Gastroesophageal sphincter (tissue), 4 donors: ENCODE data around the gene COL5A1. TPM values are rescaled to one million over a fixed set of nuclear protein-coding genes. Genes with fewer than 3 reads are reported as not detected.

Source experiments
- ATAC-seq: fragments of 150-250 bp; one replicate; pipeline ENCODE4 v1.9.1; 2016; ENCODE audit warnings: mild to moderate bottlenecking, moderate library complexity
- H3K27ac ChIP-seq, 4 donors: fragments of 200-600 bp; sonication (generic) in 3 of 4; 1 replicate in 3 of 4; 2 replicates in 1 of 4; pipeline ENCODE4 v1.5.1; 2016 to 2019
- H3K27me3 ChIP-seq: fragments of 200-600 bp; sonication (generic); one replicate; pipeline ENCODE4 v1.5.1; 2019
- H3K36me3 ChIP-seq, 2 donors: fragments of 200-600 bp; sonication (generic); one replicate each; pipeline ENCODE4 v1.5.1; 2019; ENCODE audit warnings: control low read depth in 1 of 2
- H3K4me1 ChIP-seq, 3 donors: fragments of 200-600 bp; sonication (generic); 1 replicate in 2 of 3; 2 replicates in 1 of 3; pipeline ENCODE4 v1.5.1; 2016 to 2019; ENCODE audit warnings: control low read depth in 2 of 3
- H3K4me3 ChIP-seq, 2 donors: fragments of 200-600 bp; sonication (generic); one replicate each; pipeline ENCODE4 v1.5.1; 2019; ENCODE audit warnings: mild to moderate bottlenecking in 1 of 2, moderate library complexity in 1 of 2
- H3K9me3 ChIP-seq, 3 donors: fragments of 200-600 bp; sonication (generic); one replicate each; pipeline ENCODE4 v1.5.1; 2017 to 2019; ENCODE audit warnings: control low read depth in 2 of 3
- EP300 ChIP-seq: sonication (generic); formaldehyde crosslinking; IDR thresholded peaks from one replicate; pipeline ENCODE4 v1.6.1; 2017; ENCODE audit warnings: antibody characterized with exemption, mild to moderate bottlenecking
- POLR2A ChIP-seq, 2 donors: fragments of 450-650 bp; IDR thresholded peaks; one replicate each; pipeline ENCODE4 v1.6.1; 2017; ENCODE audit warnings: antibody characterized with exemption in 2 of 2, mild to moderate bottlenecking in 2 of 2, moderate library complexity in 1 of 2
- POLR2AphosphoS5 ChIP-seq: sonication (generic); formaldehyde crosslinking; IDR thresholded peaks from one replicate; pipeline ENCODE4 v1.6.1; 2017; ENCODE audit warnings: antibody characterized with exemption
- WGBS, 2 donors: methylation state at CpG; one replicate each; pipeline ENCODE4 v1.1.5; 2018; ENCODE audit warnings: low coverage in 1 of 2; 5-methylcytosine and 5-hydroxymethylcytosine counted together
- total RNA-seq, 4 donors: library from RNA; depleted of rRNA; stranded (reverse); fragments of >200 nt; gene quantifications; one replicate each; pipeline ENCODE4 v1.1.0, GENCODE V29; 2016
- TF ChIP-seq, protein P1 (sequence below), 4 experiments: fragments of 200-600 bp in 2 of 4; fragments of 450-650 bp in 2 of 4; sonication (generic) in 1 of 4; IDR thresholded peaks; one replicate each; pipeline ENCODE4 v1.5.1; 2017 to 2019; ENCODE audit warnings: antibody characterized with exemption in 4 of 4, mild to moderate bottlenecking in 2 of 4, moderate library complexity in 2 of 4

COL5A1 gene
- total RNA-seq, 4 donors from 2014 or later = 48.5 to 86.4 (median 74.9) TPM

GRCh38 chr9:134708672-134709038, 67.1 kb downstream of the COL5A1 start:
- H3K27ac ChIP-seq = peak overlapping the region in 3 of 4 donors; percentile 85 to 93 (median 88)
- H3K4me3 ChIP-seq = no peak overlapping the region
- no peak for ATAC-seq
- peaks cover 15 to 98% (median 63%) of the 10 kb centered on the region in 3 donors for H3K4me1 ChIP-seq
- 12 to 13% methylated on average over 2 to 11 of the region's 11 CpGs for WGBS, 2 donors
- TF ChIP-seq EP300 (no peak), POLR2AphosphoS5 (no peak), POLR2A (IDR thresholded peaks at IDR 0.05) (no peak)
- TF ChIP-seq, protein P1, sequence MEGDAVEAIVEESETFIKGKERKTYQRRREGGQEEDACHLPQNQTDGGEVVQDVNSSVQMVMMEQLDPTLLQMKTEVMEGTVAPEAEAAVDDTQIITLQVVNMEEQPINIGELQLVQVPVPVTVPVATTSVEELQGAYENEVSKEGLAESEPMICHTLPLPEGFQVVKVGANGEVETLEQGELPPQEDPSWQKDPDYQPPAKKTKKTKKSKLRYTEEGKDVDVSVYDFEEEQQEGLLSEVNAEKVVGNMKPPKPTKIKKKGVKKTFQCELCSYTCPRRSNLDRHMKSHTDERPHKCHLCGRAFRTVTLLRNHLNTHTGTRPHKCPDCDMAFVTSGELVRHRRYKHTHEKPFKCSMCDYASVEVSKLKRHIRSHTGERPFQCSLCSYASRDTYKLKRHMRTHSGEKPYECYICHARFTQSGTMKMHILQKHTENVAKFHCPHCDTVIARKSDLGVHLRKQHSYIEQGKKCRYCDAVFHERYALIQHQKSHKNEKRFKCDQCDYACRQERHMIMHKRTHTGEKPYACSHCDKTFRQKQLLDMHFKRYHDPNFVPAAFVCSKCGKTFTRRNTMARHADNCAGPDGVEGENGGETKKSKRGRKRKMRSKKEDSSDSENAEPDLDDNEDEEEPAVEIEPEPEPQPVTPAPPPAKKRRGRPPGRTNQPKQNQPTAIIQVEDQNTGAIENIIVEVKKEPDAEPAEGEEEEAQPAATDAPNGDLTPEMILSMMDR (IDR thresholded peaks at IDR 0.05) = no peak
- H3K27me3 ChIP-seq = no peaks in the 10 kb centered on the region
- peaks cover 0 to 2% of the 10 kb centered on the region in 2 donors for H3K36me3 ChIP-seq
- no peaks in the 10 kb centered on the region for H3K9me3 ChIP-seq

DNA sequence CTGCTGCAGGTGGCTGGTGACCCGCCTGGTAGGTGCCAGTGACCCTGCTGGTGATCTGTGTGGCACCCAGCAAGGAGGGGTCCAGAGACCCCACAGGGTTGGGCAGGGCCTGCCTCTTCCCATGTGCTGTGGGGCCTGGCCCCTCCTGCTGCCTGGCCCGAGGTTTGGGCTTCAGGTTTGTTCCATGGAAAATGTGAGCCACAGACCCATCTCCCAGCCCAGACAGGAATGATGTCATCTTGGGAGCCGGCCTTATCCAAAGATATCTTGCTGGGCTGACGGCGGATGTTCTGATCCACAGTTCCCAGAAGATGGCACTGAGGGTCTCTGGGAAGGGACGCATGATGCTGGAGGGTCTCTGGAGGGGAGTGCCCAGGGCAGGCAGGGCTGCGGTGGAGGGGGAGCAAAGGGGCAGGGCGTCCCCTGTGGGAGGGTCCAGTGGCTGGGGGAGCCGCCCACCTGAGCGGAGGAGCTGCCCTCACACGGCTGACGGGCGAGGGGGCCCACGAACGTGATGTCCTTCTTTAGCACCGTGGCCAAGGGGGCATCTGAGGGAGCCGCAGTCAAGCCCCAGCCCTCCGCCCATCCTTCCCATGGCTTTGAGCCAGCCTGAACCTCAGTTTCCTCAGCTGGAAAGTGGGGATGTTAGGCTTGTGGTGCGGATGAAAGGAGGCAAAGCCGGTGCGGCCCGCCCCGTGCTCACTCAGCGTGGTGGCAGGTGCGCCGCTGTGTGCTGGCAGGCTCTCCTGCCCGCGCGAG, 68.1 kb downstream of the COL5A1 start:
- Histone ChIP-seq H3K36me3 (peaks cover 0 to 7% of the 10 kb centered on the region in 2 donors), H3K9me3 (no peaks in the 10 kb centered on the region), H3K27me3 (no peaks in the 10 kb centered on the region), H3K4me1 (peaks cover 15 to 88% (median 63%) of the 10 kb centered on the region in 3 donors), H3K27ac (peak overlapping the region; percentile 45 to 93 (median 86)), H3K4me3 (no peak overlapping the region)
- TF ChIP-seq EP300 (no peak), POLR2AphosphoS5 (peak; percentile 62), POLR2A (IDR thresholded peaks at IDR 0.05) (no peak)
- TF ChIP-seq, protein P1 (IDR thresholded peaks at IDR 0.05) = peak in 1 of 4 experiments; percentile 4
- ATAC-seq = peak; percentile 68
- whole genome bisulfite sequencing, 2 donors = 20 to 29% methylated on average over 1 of the region's 29 CpGs

DNA sequence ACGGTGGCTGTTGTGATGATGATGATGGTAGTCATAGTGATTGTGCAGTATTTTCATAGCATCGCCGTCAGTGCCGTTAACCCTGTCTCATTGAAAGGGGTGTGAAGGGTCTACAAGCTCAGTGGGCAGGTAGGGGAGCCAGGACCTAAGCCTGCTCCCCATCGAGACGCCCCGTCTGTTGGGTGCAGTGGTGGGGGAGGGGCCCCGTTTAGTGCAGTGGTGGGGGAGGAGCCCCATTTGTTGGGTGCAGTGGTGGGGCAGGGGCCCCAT, 68.6 kb downstream of the COL5A1 start:
- H3K4me3 ChIP-seq = no peak overlapping the region
- no peak for TF ChIP-seq EP300
- H3K36me3 ChIP-seq = peaks cover 0 to 7% of the 10 kb centered on the region in 2 donors
- ATAC-seq = no peak
- H3K9me3 ChIP-seq = no peaks in the 10 kb centered on the region
- no peaks in the 10 kb centered on the region for H3K27me3 ChIP-seq
- peak overlapping the region; percentile 45 to 93 (median 86) for H3K27ac ChIP-seq
- peaks cover 15 to 83% (median 58%) of the 10 kb centered on the region in 3 donors for H3K4me1 ChIP-seq
- WGBS, 2 donors = 40% methylated on average over 1 of the region's 8 CpGs; no CpG with 5 or more reads in 1 of the 2 donors

- H3K4me1 ChIP-seq = peaks cover 15 to 76% (median 57%) of the 10 kb centered on the region in 3 donors
- 10 to 20% methylated on average over 2 of the region's 12 CpGs for WGBS, 2 donors
Measured at GRCh38 chr9:134710901-134711300, 69.3 kb downstream of the COL5A1 start.

DNA sequence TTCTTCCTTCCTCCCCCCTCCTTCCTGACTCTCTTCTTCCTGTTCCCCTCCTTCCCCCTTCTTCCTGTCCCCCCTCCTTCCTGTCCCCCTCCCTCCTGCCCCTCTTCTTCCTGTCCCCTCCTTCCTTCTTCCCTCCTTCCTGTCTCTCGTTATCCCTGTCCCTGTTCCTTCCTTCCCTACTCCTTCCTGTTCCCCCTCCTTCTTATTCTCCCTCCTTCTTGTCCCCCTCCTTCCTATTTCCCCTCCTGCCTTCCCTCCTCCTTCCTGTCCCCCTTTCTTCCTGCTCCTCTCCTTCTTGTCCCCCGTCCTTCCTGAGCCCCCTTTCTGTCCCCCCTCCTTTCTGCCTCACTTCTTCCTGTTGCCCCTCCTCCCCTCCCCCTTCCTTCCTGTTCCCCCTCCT, 70.6 kb downstream of the COL5A1 start:
- no peaks in the 10 kb centered on the region for H3K27me3 ChIP-seq
- H3K4me3 ChIP-seq = no peak overlapping the region
- H3K9me3 ChIP-seq = no peaks in the 10 kb centered on the region
- WGBS, 2 donors = 0% methylated on average over 1 of the region's 2 CpGs; no CpG with 5 or more reads in 1 of the 2 donors
- TF ChIP-seq POLR2AphosphoS5 (no peak), POLR2A (IDR thresholded peaks at IDR 0.05) (no peak), EP300 (no peak)
- TF ChIP-seq, protein P1 (IDR thresholded peaks at IDR 0.05) = no peak
- peaks cover 12 to 74% (median 45%) of the 10 kb centered on the region in 3 donors for H3K4me1 ChIP-seq
- no peak for ATAC-seq
- peaks cover 0 to 20% of the 10 kb centered on the region in 2 donors for H3K36me3 ChIP-seq
- peak overlapping the region in 3 of 4 donors; percentile 85 to 93 (median 88) for H3K27ac ChIP-seq

More at GRCh38 chr9:134710901-134711300, 69.3 kb downstream of the COL5A1 start:
- peaks cover 0 to 7% of the 10 kb centered on the region in 2 donors for H3K36me3 ChIP-seq
- TF ChIP-seq, protein P1 (IDR thresholded peaks at IDR 0.05) = no peak
- no peak for TF ChIP-seq POLR2A (IDR thresholded peaks at IDR 0.05)
- TF ChIP-seq EP300 = no peak
- TF ChIP-seq POLR2AphosphoS5 = no peak
- peak overlapping the region in 3 of 4 donors; percentile 85 to 93 (median 88) for H3K27ac ChIP-seq
- H3K27me3 ChIP-seq = no peaks in the 10 kb centered on the region
- H3K4me3 ChIP-seq = no peak overlapping the region
- H3K9me3 ChIP-seq = no peaks in the 10 kb centered on the region
- no peak for ATAC-seq
